CD4-positive, alpha-beta T cell treated with Interleukin-17A for 1 hour (primary cell): Measurements from ENCODE around the gene TSHZ3.

Experiments used
- DNase-seq: peaks from one replicate; pipeline ENCODE4 v3.0.0-alpha.2; 2020

Gene TSHZ3

GRCh38 chr19:31352782-31353651 is 3.8 kb upstream of the TSHZ3 start:
- no peak for DNase-seq

- DNase-seq = no peak
Measured at GRCh38 chr19:31352296-31352781, 3.1 kb upstream of the TSHZ3 start.

GRCh38 chr19:31351855-31352195 is 2.6 kb upstream of the TSHZ3 start:
- no peak for DNase-seq

GRCh38 chr19:31351056-31351854 is 2.0 kb upstream of the TSHZ3 start:
- no peak for DNase-seq

- DNase-seq = no peak
Measured at GRCh38 chr19:31350693-31351055, 1.4 kb upstream of the TSHZ3 start.

- DNase-seq = no peak
Measured at GRCh38 chr19:31350033-31350692, 927 bp upstream of the TSHZ3 start.

- no peak for DNase-seq
Measured at GRCh38 chr19:31348481-31349159, 616 bp downstream of the TSHZ3 start.

GRCh38 chr19:31347828-31348392 is 1.3 kb downstream of the TSHZ3 start:
- no peak for DNase-seq

- no peak for DNase-seq
Measured at GRCh38 chr19:31347354-31347753, 1.9 kb downstream of the TSHZ3 start.

GRCh38 chr19:31346184-31347059 is 2.8 kb downstream of the TSHZ3 start:
- DNase-seq = no peak

- no peak for DNase-seq
Measured at GRCh38 chr19:31344403-31344802, 4.8 kb downstream of the TSHZ3 start.

- DNase-seq = no peak
Measured at GRCh38 chr19:31342926-31343325, 6.3 kb downstream of the TSHZ3 start.

GRCh38 chr19:31340042-31341025 is 8.9 kb downstream of the TSHZ3 start:
- DNase-seq = peak; percentile 77

- DNase-seq = no peak
Measured at GRCh38 chr19:31339411-31339810, 9.8 kb downstream of the TSHZ3 start.

- DNase-seq = no peak
Measured at GRCh38 chr19:31338069-31338776, 11.0 kb downstream of the TSHZ3 start.

GRCh38 chr19:31337008-31337914 is 12.0 kb downstream of the TSHZ3 start:
- no peak for DNase-seq

- DNase-seq = no peak
Measured at GRCh38 chr19:31335716-31336115, 13.5 kb downstream of the TSHZ3 start.

- no peak for DNase-seq
Measured at GRCh38 chr19:31334849-31335624, 14.2 kb downstream of the TSHZ3 start.
